Stromal cell of bone marrow (primary cell): Measurements from ENCODE around the gene TRPC4.
A peak's percentile ranks its signal among the peaks of the same experiment; 100 is the strongest.

Source experiments
- DNase-seq: peaks from one replicate; pipeline ENCODE4 v3.0.0-alpha.2; 2012; ENCODE audit warnings: low read depth

The TRPC4 gene

DNA sequence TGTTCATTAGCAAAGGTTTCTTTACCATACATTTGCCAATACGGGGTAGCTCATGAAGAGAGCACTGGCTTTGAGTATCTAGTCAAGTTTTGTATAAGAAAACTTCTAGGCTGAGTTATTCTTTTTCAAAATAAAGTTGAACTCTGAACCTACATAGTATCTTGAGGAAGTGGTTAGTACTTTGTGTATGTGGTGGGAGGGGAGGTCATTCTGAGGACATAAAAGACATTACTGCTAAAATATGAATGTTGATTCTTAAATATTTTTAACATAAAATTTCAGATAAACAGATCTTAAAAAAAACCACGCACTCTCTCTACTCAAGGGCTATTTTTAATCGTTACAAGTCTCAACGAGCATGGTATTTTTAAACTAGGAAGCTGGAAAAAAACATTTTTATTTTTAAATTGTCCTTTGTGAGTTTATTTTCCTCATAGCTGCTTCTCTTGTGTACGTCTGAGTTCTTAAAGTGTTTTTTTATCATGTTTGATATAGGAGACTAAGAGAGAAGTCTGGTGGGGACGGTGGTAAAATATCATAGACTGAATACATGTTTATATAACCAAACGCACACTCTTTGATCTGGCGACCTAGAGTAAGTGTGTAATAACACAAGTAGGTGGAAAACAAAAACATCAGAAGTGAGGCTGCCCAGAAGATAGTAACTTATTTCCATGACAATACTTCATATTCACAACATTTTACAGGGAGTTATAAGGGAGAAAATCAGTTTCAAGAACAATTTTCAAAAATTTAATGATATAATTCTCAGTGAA lies 153.0 kb downstream of the TRPC4 start:
- no peak for DNase-seq

DNA sequence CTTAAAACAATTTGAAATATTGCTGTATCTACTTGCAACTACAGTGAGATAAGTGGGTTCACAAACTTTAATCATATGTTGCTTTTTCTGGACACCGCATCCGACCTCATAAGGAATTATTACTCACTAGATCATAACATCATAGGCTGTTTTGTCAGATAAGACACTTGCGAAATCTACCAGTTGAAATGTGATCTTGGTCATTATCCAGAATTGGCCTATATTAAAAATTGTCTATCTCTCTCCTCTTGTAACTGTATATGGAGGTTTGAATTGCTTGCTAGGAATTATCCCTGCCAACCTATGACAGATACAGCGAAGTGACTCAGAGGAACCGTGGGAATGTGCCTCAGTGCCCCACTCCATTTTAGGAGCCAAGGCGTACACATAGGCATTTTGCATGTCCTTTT lies 154.0 kb downstream of the TRPC4 start:
- DNase-seq, result peak; percentile 31

DNA sequence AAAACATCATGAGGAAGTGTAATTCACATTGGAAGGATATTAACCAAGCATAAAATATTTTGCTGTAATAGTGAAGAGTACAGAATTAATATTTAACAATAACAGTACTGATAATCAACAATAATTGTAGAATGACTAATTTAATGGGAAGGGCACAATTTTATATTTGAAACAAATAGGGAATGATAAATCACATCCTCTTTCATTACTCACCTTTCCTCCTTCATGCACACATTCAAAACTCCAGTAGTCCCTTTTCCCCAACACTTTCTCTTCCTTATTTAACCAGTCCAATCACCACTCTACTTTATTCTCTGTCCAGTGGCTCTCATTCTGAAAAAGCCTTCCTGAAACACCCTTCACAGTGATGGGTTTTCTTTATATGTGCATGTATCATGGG lies 160.3 kb downstream of the TRPC4 start:
- no peak for DNase-seq

- no peak for DNase-seq
Measured at GRCh38 chr13:37707739-37708500, 161.7 kb downstream of the TRPC4 start.

- no peak for DNase-seq
Measured at GRCh38 chr13:37706041-37706440, 163.5 kb downstream of the TRPC4 start.

DNA sequence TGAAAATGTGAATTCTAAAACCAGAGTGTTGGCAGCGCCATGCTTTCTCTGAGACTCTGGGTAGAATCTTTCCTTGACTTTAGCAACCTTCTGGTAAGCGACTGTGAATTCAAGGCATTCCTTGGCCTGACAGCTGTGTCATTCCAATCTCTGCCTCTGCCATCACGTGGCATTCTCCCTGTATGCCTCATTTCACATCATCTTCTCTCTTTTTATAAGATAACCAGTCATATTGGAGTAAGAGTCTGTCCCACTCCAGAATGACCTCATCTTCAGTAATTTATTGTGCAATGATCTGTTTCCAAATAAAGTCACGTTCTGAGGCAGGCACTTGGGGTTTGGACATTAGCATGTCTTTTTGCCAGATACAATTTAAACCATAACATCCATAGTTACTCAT lies 167.6 kb downstream of the TRPC4 start:
- peak; percentile 92 for DNase-seq

DNA sequence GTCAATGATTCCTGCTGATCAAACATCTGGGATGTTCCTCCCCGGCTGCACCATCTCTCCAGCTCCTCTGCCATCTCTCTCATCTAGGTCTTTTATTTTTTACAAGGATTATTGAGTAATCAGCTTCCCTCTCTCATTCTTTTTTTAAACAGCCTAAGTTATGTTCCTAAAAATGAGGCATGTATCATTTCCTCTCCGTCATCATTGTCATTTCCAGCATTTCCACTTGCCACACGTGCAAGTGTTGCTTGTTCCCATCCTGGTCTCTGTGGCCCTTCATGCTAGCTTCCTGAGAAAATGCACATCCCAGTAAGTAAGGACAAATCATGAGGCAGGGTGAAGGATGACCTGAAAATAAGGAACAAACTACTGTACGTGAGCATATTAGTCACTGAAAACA lies 168.3 kb downstream of the TRPC4 start:
- no peak for DNase-seq

GRCh38 chr13:37700887-37701286 lies 168.7 kb downstream of the TRPC4 start:
- DNase-seq, result no peak

GRCh38 chr13:37695200-37695599 lies 174.4 kb downstream of the TRPC4 start:
- no peak for DNase-seq

DNA sequence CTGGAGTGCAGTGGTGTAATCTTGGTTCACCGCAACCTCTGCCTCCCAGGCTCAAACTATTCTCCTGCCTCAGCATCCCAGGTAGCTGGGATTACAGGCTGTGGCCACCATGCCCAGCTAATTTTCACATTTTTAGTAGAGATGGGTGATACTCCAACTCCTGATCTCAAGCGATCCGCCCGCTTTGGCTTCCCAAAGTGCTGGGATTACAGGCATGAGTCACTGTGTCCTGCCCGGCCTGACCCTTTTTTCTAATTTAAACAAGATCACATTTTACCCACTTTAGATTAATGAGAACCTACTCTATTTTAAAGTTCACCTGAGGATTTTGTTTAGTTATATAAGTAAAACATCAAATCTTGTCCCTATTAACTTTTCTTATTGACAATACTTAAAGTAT lies 179.2 kb downstream of the TRPC4 start:
- no peak for DNase-seq

DNA sequence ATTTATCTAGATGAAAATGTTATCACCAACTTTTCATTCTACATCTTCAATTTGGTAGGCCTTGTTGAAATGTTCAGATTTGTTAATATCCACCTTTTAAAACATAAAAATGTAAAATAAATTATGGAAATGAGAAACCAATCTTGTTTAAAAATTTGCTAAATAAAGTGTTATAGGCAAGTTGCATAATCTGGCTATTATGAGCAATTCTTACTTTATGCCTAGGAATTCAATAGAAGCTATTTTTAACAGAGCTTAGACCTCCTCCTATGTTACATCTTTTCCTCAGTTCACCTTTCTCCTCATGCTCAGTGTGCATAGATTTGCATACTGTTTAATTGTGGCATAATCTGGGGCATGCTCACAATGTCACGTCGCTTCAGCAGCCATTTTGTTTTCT lies 183.1 kb downstream of the TRPC4 start:
- no peak for DNase-seq

DNA sequence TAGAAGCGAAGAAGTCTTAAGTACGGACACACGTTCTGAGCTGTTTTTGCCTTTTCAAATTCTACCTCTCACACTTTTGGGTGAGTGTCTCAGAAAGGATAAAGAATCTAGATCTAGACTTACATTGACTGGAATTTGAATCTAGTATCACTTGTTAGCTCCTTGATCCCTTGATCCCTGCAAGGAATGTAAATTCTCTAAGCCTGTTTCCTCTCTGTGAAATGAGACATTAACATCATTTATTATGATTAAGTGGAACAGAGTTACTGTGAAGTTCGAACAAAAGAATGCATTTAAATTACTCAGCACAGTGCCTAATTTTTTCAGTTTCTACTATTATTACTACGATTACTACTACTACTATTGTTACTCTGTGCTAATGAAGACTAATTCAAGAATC lies 184.4 kb downstream of the TRPC4 start:
- DNase-seq, result no peak

GRCh38 chr13:37682496-37682895 lies 187.1 kb downstream of the TRPC4 start:
- DNase-seq, result no peak

DNA sequence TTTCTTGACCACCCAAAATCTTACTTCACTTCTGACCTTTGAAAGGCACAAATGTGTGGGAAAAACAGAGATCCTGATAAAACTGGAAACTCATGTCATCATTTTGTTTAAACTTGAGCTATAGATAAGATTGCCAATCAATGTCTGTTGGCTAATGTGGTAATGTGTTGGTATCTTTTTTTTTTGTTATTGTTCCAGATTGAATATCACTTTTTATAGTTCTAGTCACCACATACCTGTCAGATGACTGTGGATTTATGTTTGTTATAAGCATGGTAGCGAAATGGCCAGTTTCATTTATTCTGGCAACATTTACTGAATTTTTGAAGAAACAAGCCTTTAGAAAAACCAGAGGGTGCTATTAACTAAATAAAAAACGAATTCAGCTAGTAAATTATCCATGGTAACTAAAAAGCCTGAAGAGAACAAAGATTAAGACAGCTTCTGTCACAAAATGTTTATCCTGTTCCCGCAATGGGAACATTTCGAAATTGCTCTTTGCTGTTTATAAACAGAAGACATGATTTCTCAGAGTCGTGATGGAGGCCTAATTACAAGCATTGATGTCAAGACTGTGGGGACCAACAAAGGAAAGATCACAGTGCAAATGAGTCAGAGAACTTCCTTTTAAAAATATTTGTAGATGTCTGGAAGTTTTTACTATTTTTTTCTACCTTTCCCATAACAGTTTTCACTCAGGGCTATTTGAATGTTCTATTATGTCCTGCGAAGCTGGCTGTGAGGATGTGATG lies 188.1 kb downstream of the TRPC4 start:
- DNase-seq, result peak; percentile 66

GRCh38 chr13:37680137-37680536 lies 189.4 kb downstream of the TRPC4 start:
- DNase-seq, result no peak

GRCh38 chr13:37679043-37679442 lies 190.5 kb downstream of the TRPC4 start:
- no peak for DNase-seq

DNA sequence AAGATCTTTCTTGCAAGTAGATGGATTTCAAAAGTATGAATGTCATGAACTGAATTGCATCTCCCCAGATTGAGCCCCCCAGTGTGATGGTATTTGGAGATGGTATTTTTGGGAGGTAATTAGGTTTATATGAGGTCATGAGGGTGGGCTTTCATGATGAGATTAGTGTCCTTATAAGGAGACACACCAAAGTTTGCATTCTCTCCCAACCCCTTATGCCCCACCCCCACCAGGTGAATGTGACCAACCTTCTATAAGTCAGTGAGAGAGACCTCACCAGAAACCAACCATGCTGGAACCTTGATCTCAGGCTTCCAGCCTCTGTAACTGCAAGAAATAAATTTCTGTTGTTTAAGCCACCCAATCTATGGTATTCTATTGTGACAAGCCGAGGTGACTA lies 199.7 kb downstream of the TRPC4 start:
- no peak for DNase-seq

DNA sequence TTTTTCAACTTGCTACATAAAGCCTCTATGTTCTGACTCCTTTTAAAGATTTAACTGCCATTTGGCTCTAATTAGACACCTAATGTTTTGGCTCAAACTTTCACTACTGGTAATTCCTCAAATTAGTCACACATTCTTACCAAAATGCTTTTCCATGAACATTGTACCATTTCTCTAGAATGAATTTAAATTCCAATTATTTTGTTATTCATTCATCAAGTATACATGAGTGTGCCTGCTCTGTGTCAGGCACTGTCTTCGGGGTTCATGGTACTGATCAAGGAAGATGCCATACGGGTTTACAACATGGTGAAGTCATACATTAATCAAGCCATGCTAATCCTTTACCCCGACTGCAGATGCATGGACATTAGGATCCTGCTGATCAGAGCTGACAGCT lies 201.9 kb downstream of the TRPC4 start:
- no peak for DNase-seq

- no peak for DNase-seq
Measured at GRCh38 chr13:37666036-37666435, 203.5 kb downstream of the TRPC4 start.

GRCh38 chr13:37665420-37665819 lies 204.2 kb downstream of the TRPC4 start:
- no peak for DNase-seq

- DNase-seq, result no peak
Measured at GRCh38 chr13:37663724-37664123, 205.8 kb downstream of the TRPC4 start.

GRCh38 chr13:37662624-37663023 lies 206.9 kb downstream of the TRPC4 start:
- DNase-seq, result no peak

- DNase-seq, result no peak
Measured at GRCh38 chr13:37657956-37658355, 211.6 kb downstream of the TRPC4 start.
